Measurements from ENCODE around the gene AGFG2. TPM values are rescaled to one million over a fixed set of nuclear protein-coding genes. Genes with fewer than 3 reads are reported as not detected.

Gene AGFG2
- total and polyA plus RNA-seq, 7 donors = 17.5 to 33.0 (median 28.8) TPM

- no peak for TF ChIP-seq EP300 (IDR thresholded peaks at IDR 0.05)
- TF ChIP-seq POLR2AphosphoS5 (IDR thresholded peaks at IDR 0.05) = no peak
- TF ChIP-seq, protein P1, sequence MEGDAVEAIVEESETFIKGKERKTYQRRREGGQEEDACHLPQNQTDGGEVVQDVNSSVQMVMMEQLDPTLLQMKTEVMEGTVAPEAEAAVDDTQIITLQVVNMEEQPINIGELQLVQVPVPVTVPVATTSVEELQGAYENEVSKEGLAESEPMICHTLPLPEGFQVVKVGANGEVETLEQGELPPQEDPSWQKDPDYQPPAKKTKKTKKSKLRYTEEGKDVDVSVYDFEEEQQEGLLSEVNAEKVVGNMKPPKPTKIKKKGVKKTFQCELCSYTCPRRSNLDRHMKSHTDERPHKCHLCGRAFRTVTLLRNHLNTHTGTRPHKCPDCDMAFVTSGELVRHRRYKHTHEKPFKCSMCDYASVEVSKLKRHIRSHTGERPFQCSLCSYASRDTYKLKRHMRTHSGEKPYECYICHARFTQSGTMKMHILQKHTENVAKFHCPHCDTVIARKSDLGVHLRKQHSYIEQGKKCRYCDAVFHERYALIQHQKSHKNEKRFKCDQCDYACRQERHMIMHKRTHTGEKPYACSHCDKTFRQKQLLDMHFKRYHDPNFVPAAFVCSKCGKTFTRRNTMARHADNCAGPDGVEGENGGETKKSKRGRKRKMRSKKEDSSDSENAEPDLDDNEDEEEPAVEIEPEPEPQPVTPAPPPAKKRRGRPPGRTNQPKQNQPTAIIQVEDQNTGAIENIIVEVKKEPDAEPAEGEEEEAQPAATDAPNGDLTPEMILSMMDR (IDR thresholded peaks at IDR 0.05) = no peak
- no peak for TF ChIP-seq POLR2A (IDR thresholded peaks at IDR 0.05)
- intact Hi-C loops (cut with DNase I) = loop anchor here (10.0 kb wide), 1 partner anchor 271 kb away; the partner anchor contains the start of gene SLC12A9
- no peaks in the 10 kb centered on the region for H3K27me3 ChIP-seq
- peaks cover 28 to 46% (median 31%) of the 10 kb centered on the region in 4 donors for H3K36me3 ChIP-seq
- peak overlapping the region; percentile 89 to 96 (median 92) for H3K27ac ChIP-seq
- peak overlapping the region in 3 of 4 donors; percentile 90 to 99 (median 98) for H3K4me3 ChIP-seq
- no peaks in the 10 kb centered on the region for H3K9me3 ChIP-seq
- peaks cover 0 to 44% (median 35%) of the 10 kb centered on the region in 4 donors for H3K4me1 ChIP-seq
- WGBS, 2 donors = 25 to 52% methylated on average over 23 of the region's 23 CpGs
- DNase-seq = peak; percentile 85
Measured at GRCh38 chr7:100583132-100584053, 44.4 kb downstream of the AGFG2 start.

DNA sequence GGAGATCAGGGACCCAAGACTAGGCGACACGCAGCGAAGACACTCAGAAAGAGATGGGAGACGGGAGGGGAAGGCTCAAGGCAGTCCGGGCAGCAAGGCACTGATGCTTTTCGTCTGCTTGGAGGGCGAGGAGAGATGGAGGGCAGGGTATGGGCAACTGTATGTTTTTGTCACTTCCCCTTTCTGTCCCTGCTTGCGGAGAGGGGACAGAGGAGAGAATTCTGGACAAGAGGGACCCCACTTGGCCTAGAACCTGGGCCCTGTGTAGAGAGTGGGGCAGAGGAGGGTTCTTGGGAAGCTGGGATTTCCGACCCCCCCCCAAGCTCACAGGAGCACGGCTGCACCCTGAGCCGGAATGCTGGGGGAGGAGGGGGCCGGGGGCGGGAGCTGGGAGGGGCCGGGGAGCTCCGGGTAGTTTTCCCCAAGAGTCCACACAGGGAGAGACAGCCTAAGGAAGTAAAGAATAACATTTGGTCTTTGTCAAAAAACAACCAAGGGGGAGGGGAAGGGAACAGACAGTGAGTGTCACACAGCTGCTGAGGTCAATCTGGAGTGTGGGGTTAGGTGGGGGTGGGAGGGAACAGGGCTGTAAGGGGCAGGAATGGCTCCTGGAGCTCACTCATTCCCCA lies 45.2 kb downstream of the AGFG2 start:
- Histone ChIP-seq H3K9me3 (no peaks in the 10 kb centered on the region), H3K4me1 (peaks cover 0 to 44% (median 35%) of the 10 kb centered on the region in 4 donors), H3K27ac (peak overlapping the region; percentile 89 to 96 (median 92)), H3K36me3 (peaks cover 22 to 39% (median 26%) of the 10 kb centered on the region in 4 donors), H3K27me3 (no peaks in the 10 kb centered on the region), H3K4me3 (peak overlapping the region; percentile 90 to 99 (median 94))
- no peak for TF ChIP-seq POLR2A (IDR thresholded peaks at IDR 0.05)
- TF ChIP-seq POLR2AphosphoS5 (IDR thresholded peaks at IDR 0.05) = no peak
- TF ChIP-seq, protein P1 (IDR thresholded peaks at IDR 0.05) = no peak
- no peak for TF ChIP-seq EP300 (IDR thresholded peaks at IDR 0.05)
- 18 to 45% methylated on average over 15 of the region's 15 CpGs for WGBS, 2 donors
- DNase-seq = peak; percentile 68
- intact Hi-C loops (cut with DNase I) = loop anchor here (10.0 kb wide), 1 partner anchor 271 kb away; the partner anchor contains the start of gene SLC12A9

- Histone ChIP-seq H3K27me3 (no peaks in the 10 kb centered on the region), H3K36me3 (peaks cover 17 to 32% (median 23%) of the 10 kb centered on the region in 4 donors), H3K4me3 (peak overlapping the region; percentile 90 to 99 (median 94)), H3K4me1 (peaks cover 0 to 44% (median 35%) of the 10 kb centered on the region in 4 donors), H3K9me3 (no peaks in the 10 kb centered on the region), H3K27ac (peak overlapping the region; percentile 89 to 96 (median 92))
- TF ChIP-seq, protein P1 (IDR thresholded peaks at IDR 0.05) = no peak
- TF ChIP-seq EP300 (IDR thresholded peaks at IDR 0.05) (no peak), POLR2A (IDR thresholded peaks at IDR 0.05) (no peak), POLR2AphosphoS5 (IDR thresholded peaks at IDR 0.05) (no peak)
- intact Hi-C loops (cut with DNase I) = loop anchor here (10.0 kb wide), 1 partner anchor 270 kb away; the partner anchor contains the start of gene SLC12A9
- DNase-seq = peak; percentile 77
- 3% methylated on average over 20 of the region's 20 CpGs for WGBS, 2 donors
Measured at GRCh38 chr7:100584683-100585510, 45.9 kb downstream of the AGFG2 start.
